Thyroid gland (tissue), 4 donors: Measurements from ENCODE around the gene RAD54L.

ENCODE experiments used
- CTCF ChIP-seq, 6 experiments: fragments of 200-600 bp in 3 of 6; fragments of 450-650 bp in 3 of 6; sonication (generic) in 3 of 6; IDR thresholded peaks; one replicate each; pipeline ENCODE4 v1.5.1; 2016 to 2019; ENCODE audit warnings: antibody characterized with exemption in 6 of 6, mild to moderate bottlenecking in 2 of 6, inconsistent platforms in 1 of 6, moderate library complexity in 1 of 6
- POLR2A ChIP-seq, 2 donors: fragments of 450-650 bp; IDR thresholded peaks; one replicate each; pipeline ENCODE4 v1.6.1; 2017; ENCODE audit warnings: antibody characterized with exemption in 2 of 2, mild to moderate bottlenecking in 2 of 2, moderate library complexity in 1 of 2

GRCh38 chr1:46199233-46199749, 48.3 kb upstream of the RAD54L start:
- TF ChIP-seq POLR2A (IDR thresholded peaks at IDR 0.05) (no peak), CTCF (IDR thresholded peaks at IDR 0.05) (no peak)
